ENCODE results near the gene ECE2.

The ECE2 gene

GRCh38 chr3:184272269-184272668 is 3.6 kb upstream of the ECE2 start:
- 85 to 86% methylated on average over 1 of the region's 1 CpG for WGBS, 2 experiments
- H3K27me3 ChIP-seq (ENCODE audit: control insufficient read depth, insufficient read depth, low read length, poor library complexity, severe bottlenecking): peaks cover 29% of the 10 kb centered on the region
- H3K36me3 ChIP-seq (ENCODE audit: control insufficient read depth, insufficient read depth, low read length): no peaks in the 10 kb centered on the region
- H3K4me3 ChIP-seq (ENCODE audit: insufficient read depth, low read depth, low read length): no peak overlapping the region
- H3K9me3 ChIP-seq (ENCODE audit: control insufficient read depth, low read length): no peaks in the 10 kb centered on the region
- H3K4me1 ChIP-seq (ENCODE audit: control insufficient read depth, insufficient read depth, low read length): no peaks in the 10 kb centered on the region
- no peak overlapping the region for H3K27ac ChIP-seq (ENCODE audit: insufficient read depth, low read depth, low read length, poor library complexity, severe bottlenecking)

DNA sequence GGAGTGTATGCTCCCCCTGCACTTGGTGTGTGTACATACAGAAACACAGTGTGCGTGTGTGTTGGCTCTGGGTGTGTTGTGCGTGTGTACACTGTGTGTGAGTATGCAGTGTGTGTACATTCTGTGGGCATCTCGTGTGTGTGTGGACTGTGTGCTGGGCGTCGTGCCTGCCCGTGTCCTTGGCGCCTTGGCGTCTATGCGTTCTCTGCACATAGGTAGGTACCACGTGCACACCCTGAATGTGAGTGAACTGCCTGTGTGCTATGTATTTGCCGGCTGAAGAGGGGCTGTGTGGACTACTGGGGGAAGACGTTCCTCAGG is 481 bp upstream of the ECE2 start:
- H3K27me3 ChIP-seq (ENCODE audit: control insufficient read depth, insufficient read depth, low read length, poor library complexity, severe bottlenecking): peaks cover 45% of the 10 kb centered on the region
- no peak overlapping the region for H3K27ac ChIP-seq (ENCODE audit: insufficient read depth, low read depth, low read length, poor library complexity, severe bottlenecking)
- no peaks in the 10 kb centered on the region for H3K36me3 ChIP-seq (ENCODE audit: control insufficient read depth, insufficient read depth, low read length)
- peak overlapping the region; percentile 1 for H3K4me3 ChIP-seq (ENCODE audit: insufficient read depth, low read depth, low read length)
- no peaks in the 10 kb centered on the region for H3K4me1 ChIP-seq (ENCODE audit: control insufficient read depth, insufficient read depth, low read length)
- H3K9me3 ChIP-seq (ENCODE audit: control insufficient read depth, low read length): no peaks in the 10 kb centered on the region
- WGBS, 2 experiments: 83 to 84% methylated on average over 12 of the region's 12 CpGs

DNA sequence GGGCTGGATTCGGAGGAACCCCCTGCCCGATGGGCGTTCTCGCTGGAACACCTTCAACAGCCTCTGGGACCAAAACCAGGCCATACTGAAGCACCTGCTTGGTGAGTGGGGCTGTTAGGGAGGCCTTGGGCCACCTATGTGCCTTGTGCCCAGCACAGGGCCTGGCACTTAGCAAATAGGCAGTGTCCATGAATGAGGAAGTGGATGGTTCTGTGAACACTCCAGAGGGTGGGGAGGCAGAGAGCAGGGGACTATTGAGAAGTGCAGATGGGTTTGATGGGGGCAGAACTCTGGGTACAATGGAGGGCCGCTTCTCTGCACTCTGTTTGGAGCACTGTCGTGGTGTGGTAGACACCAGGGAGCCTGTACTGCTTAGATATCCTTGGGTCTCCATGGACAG is 1.5 kb downstream of the ECE2 start:
- Histone ChIP-seq H3K27me3 (ENCODE audit: control insufficient read depth, insufficient read depth, low read length, poor library complexity, severe bottlenecking) (peaks cover 45% of the 10 kb centered on the region), H3K27ac (ENCODE audit: insufficient read depth, low read depth, low read length, poor library complexity, severe bottlenecking) (no peak overlapping the region), H3K9me3 (ENCODE audit: control insufficient read depth, low read length) (no peaks in the 10 kb centered on the region), H3K4me3 (ENCODE audit: insufficient read depth, low read depth, low read length) (no peak overlapping the region), H3K36me3 (ENCODE audit: control insufficient read depth, insufficient read depth, low read length) (no peaks in the 10 kb centered on the region), H3K4me1 (ENCODE audit: control insufficient read depth, insufficient read depth, low read length) (no peaks in the 10 kb centered on the region)
- 93% methylated on average over 6 of the region's 6 CpGs for WGBS, 2 experiments

GRCh38 chr3:184282941-184283340 is 7.1 kb downstream of the ECE2 start:
- no peak overlapping the region for H3K27ac ChIP-seq (ENCODE audit: insufficient read depth, low read depth, low read length, poor library complexity, severe bottlenecking)
- 90 to 91% methylated on average over 4 of the region's 4 CpGs for WGBS, 2 experiments
- H3K36me3 ChIP-seq (ENCODE audit: control insufficient read depth, insufficient read depth, low read length): no peaks in the 10 kb centered on the region

GRCh38 chr3:184283681-184284080 is 7.9 kb downstream of the ECE2 start:
- Histone ChIP-seq H3K27me3 (ENCODE audit: control insufficient read depth, insufficient read depth, low read length, poor library complexity, severe bottlenecking) (peaks cover 3% of the 10 kb centered on the region), H3K9me3 (ENCODE audit: control insufficient read depth, low read length) (no peaks in the 10 kb centered on the region), H3K4me3 (ENCODE audit: insufficient read depth, low read depth, low read length) (no peak overlapping the region), H3K36me3 (ENCODE audit: control insufficient read depth, insufficient read depth, low read length) (no peaks in the 10 kb centered on the region), H3K27ac (ENCODE audit: insufficient read depth, low read depth, low read length, poor library complexity, severe bottlenecking) (no peak overlapping the region), H3K4me1 (ENCODE audit: control insufficient read depth, insufficient read depth, low read length) (no peaks in the 10 kb centered on the region)
- WGBS, 2 experiments: 93 to 96% methylated on average over 8 of the region's 8 CpGs

More at GRCh38 chr3:184282941-184283340, 7.1 kb downstream of the ECE2 start:
- Histone ChIP-seq H3K27me3 (ENCODE audit: control insufficient read depth, insufficient read depth, low read length, poor library complexity, severe bottlenecking) (peaks cover 10% of the 10 kb centered on the region), H3K9me3 (ENCODE audit: control insufficient read depth, low read length) (no peaks in the 10 kb centered on the region), H3K4me3 (ENCODE audit: insufficient read depth, low read depth, low read length) (no peak overlapping the region), H3K4me1 (ENCODE audit: control insufficient read depth, insufficient read depth, low read length) (no peaks in the 10 kb centered on the region)

DNA sequence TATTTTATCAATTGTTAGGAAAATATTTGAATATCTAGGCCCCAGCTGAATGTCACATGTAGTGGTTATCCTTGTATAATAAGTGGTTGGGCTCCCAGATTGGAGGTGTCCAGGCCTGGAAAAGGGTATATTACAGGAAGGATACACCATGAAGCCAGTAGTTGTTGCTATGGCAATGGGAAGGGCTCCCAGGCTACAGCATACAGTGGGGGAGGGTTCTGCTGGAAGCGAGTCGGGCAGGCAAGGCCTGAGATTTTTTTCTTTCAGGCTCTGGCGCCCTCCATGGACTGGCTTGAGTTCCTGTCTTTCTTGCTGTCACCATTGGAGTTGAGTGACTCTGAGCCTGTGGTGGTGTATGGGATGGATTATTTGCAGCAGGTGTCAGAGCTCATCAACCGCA is 8.9 kb downstream of the ECE2 start:
- no peaks in the 10 kb centered on the region for H3K9me3 ChIP-seq (ENCODE audit: control insufficient read depth, low read length)
- no peak overlapping the region for H3K4me3 ChIP-seq (ENCODE audit: insufficient read depth, low read depth, low read length)
- H3K27ac ChIP-seq (ENCODE audit: insufficient read depth, low read depth, low read length, poor library complexity, severe bottlenecking): no peak overlapping the region
- H3K36me3 ChIP-seq (ENCODE audit: control insufficient read depth, insufficient read depth, low read length): no peaks in the 10 kb centered on the region
- no peaks in the 10 kb centered on the region for H3K4me1 ChIP-seq (ENCODE audit: control insufficient read depth, insufficient read depth, low read length)
- H3K27me3 ChIP-seq (ENCODE audit: control insufficient read depth, insufficient read depth, low read length, poor library complexity, severe bottlenecking): no peaks in the 10 kb centered on the region
- WGBS, 2 experiments: 7% methylated on average over 4 of the region's 4 CpGs

DNA sequence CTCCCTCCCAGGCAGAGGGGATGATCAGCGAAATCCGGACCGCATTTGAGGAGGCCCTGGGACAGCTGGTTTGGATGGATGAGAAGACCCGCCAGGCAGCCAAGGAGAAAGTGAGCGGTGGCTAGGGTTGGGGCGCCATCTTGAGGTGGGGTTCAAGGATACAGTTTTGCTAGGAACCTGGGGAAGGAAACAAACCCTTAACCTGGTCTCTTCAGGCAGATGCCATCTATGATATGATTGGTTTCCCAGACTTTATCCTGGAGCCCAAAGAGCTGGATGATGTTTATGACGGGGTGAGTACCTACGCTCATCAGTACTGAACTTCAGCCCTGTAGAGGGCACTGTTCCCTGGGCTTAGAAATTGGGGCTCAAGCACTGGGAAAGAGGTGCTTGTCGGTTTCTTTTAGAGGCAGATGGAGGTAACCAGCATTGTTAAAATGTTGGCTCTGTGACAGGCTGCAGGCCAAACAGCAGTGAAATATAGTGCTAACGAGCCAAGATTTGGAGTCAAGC is 13.7 kb downstream of the ECE2 start:
- 23 to 24% methylated on average over 10 of the region's 10 CpGs for WGBS, 2 experiments
- H3K9me3 ChIP-seq (ENCODE audit: control insufficient read depth, low read length): no peaks in the 10 kb centered on the region
- no peak overlapping the region for H3K4me3 ChIP-seq (ENCODE audit: insufficient read depth, low read depth, low read length)
- H3K27me3 ChIP-seq (ENCODE audit: control insufficient read depth, insufficient read depth, low read length, poor library complexity, severe bottlenecking): no peaks in the 10 kb centered on the region
- no peaks in the 10 kb centered on the region for H3K36me3 ChIP-seq (ENCODE audit: control insufficient read depth, insufficient read depth, low read length)
- no peaks in the 10 kb centered on the region for H3K4me1 ChIP-seq (ENCODE audit: control insufficient read depth, insufficient read depth, low read length)
- no peak overlapping the region for H3K27ac ChIP-seq (ENCODE audit: insufficient read depth, low read depth, low read length, poor library complexity, severe bottlenecking)

GRCh38 chr3:184290331-184290730 is 14.5 kb downstream of the ECE2 start:
- Histone ChIP-seq H3K27me3 (ENCODE audit: control insufficient read depth, insufficient read depth, low read length, poor library complexity, severe bottlenecking) (peaks cover 3% of the 10 kb centered on the region), H3K4me3 (ENCODE audit: insufficient read depth, low read depth, low read length) (no peak overlapping the region)

DNA sequence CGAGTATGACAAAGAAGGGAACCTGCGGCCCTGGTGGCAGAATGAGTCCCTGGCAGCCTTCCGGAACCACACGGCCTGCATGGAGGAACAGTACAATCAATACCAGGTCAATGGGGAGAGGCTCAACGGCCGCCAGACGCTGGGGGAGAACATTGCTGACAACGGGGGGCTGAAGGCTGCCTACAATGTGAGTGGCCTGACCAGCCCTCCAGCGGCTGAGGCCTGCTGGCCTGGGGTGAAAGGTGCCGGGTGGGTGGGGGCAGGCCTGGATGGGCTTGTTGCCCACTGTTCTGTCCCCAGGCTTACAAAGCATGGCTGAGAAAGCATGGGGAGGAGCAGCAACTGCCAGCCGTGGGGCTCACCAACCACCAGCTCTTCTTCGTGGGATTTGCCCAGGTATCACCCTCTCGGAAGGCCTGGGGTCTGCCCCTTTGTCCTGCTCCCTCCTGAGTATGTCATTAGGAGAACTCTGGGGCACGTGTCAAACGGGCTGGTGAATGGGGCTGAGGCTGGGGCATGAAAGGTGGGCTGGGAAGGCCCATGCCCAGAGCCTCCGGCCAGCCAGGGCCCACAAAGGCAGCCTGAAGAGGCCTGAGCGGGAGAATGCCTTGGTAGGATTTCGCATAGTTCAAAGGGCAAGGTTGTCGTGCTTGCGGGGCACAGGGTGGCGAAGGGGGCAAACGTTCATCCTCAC is 15.4 kb downstream of the ECE2 start:
- peaks cover 3% of the 10 kb centered on the region for H3K27me3 ChIP-seq (ENCODE audit: control insufficient read depth, insufficient read depth, low read length, poor library complexity, severe bottlenecking)
- WGBS, 2 experiments: 92 to 93% methylated on average over 22 of the region's 22 CpGs
- no peaks in the 10 kb centered on the region for H3K4me1 ChIP-seq (ENCODE audit: control insufficient read depth, insufficient read depth, low read length)

More at GRCh38 chr3:184290331-184290730, 14.5 kb downstream of the ECE2 start:
- no peaks in the 10 kb centered on the region for H3K9me3 ChIP-seq (ENCODE audit: control insufficient read depth, low read length)
- no peaks in the 10 kb centered on the region for H3K36me3 ChIP-seq (ENCODE audit: control insufficient read depth, insufficient read depth, low read length)
- H3K27ac ChIP-seq (ENCODE audit: insufficient read depth, low read depth, low read length, poor library complexity, severe bottlenecking): no peak overlapping the region
- no peaks in the 10 kb centered on the region for H3K4me1 ChIP-seq (ENCODE audit: control insufficient read depth, insufficient read depth, low read length)
- 84 to 87% methylated on average over 10 of the region's 10 CpGs for WGBS, 2 experiments

DNA sequence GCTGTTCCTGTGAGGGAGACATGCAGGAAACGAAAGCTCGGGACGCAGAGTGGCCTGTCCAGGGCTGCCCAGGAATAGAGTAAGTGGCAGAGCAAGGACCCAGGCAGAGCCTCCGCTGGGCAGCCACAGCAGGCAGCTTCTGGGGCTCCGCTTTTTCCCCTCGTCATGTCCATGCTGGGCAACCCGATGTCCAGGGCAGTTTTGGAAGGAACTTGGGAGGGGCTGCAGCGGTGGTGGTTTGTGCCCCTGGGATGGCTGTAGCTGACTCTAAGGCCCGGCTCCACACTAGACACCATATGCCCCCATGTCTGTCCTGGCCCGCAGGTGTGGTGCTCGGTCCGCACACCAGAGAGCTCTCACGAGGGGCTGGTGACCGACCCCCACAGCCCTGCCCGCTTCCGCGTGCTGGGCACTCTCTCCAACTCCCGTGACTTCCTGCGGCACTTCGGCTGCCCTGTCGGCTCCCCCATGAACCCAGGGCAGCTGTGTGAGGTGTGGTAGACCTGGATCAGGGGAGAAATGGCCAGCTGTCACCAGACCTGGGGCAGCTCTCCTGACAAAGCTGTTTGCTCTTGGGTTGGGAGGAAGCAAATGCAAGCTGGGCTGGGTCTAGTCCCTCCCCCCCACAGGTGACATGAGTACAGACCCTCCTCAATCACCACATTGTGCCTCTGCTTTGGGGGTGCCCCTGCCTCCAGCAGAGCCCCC is 16.1 kb downstream of the ECE2 start:
- Histone ChIP-seq H3K27ac (ENCODE audit: insufficient read depth, low read depth, low read length, poor library complexity, severe bottlenecking) (no peak overlapping the region), H3K9me3 (ENCODE audit: control insufficient read depth, low read length) (no peaks in the 10 kb centered on the region), H3K4me3 (ENCODE audit: insufficient read depth, low read depth, low read length) (no peak overlapping the region), H3K4me1 (ENCODE audit: control insufficient read depth, insufficient read depth, low read length) (no peaks in the 10 kb centered on the region), H3K27me3 (ENCODE audit: control insufficient read depth, insufficient read depth, low read length, poor library complexity, severe bottlenecking) (peaks cover 3% of the 10 kb centered on the region), H3K36me3 (ENCODE audit: control insufficient read depth, insufficient read depth, low read length) (no peaks in the 10 kb centered on the region)
- 93 to 94% methylated on average over 21 of the region's 21 CpGs for WGBS, 2 experiments

More for the DNA sequence above, 15.4 kb downstream of the ECE2 start:
- Histone ChIP-seq H3K36me3 (ENCODE audit: control insufficient read depth, insufficient read depth, low read length) (no peaks in the 10 kb centered on the region), H3K9me3 (ENCODE audit: control insufficient read depth, low read length) (no peaks in the 10 kb centered on the region), H3K4me3 (ENCODE audit: insufficient read depth, low read depth, low read length) (no peak overlapping the region), H3K27ac (ENCODE audit: insufficient read depth, low read depth, low read length, poor library complexity, severe bottlenecking) (no peak overlapping the region)
